Mucosa of gallbladder (tissue), 1 donor: Measurements from ENCODE around the gene IL10RA. TPM values are rescaled to one million over a fixed set of nuclear protein-coding genes. Genes with fewer than 3 reads are reported as not detected.

Experiments
- DNase-seq: peaks from one replicate; pipeline ENCODE4 v3.0.0-alpha.2; 2020; ENCODE audit warnings: low spot score
- total RNA-seq: library from RNA; stranded (reverse); gene quantifications from one replicate; pipeline ENCODE4 v1.2.1, GENCODE V29; 2021
- donor health status: DM: no; HTN: no; CAD: no.

Gene IL10RA
- total RNA-seq, 1 donor from 2014 or later, result 29.3 TPM

DNA sequence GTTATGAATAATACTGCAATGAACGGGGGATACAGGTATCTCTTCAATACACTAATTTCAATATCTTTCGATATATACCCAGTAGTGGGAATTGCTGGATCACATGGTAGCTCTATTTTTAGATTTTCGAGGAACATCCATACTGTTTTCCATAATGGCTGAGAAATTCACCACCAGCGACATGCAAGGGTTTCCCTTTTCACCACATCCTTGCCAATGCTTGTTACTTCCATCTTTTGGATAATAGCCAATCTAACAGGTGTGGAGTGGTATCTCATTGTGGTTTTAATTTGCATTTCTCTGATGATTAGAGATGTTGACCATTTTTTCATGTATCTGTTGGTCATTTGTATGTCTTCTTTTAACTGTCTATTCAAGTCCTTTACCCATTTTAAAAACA is 5.9 kb downstream of the IL10RA start:
- DNase-seq, result no peak

- no peak for DNase-seq
Observed at GRCh38 chr11:117992620-117993019, 6.4 kb downstream of the IL10RA start.

GRCh38 chr11:117993988-117994745 is 8.0 kb downstream of the IL10RA start:
- no peak for DNase-seq

GRCh38 chr11:117995472-117995871 is 9.3 kb downstream of the IL10RA start:
- no peak for DNase-seq

DNA sequence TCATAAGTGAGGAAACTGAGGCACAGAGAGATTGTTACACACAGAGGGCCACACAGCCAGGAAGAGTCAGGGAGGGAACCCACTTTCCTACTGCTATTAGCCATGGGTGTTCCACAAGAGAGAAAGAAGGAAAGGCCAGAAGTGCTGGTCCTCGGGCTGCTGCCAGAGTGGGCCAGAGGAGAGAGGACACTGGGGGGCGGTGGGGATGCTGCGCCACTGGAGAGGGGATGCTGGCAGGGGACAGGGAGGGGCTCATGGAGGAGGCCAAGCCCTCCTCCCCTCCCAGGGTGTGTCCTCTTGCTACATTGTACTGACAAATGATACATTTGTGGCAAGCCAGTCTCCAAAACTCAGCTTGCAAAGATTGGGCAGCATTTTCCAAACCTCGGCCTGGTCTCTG is 9.9 kb downstream of the IL10RA start:
- DNase-seq, result no peak

DNA sequence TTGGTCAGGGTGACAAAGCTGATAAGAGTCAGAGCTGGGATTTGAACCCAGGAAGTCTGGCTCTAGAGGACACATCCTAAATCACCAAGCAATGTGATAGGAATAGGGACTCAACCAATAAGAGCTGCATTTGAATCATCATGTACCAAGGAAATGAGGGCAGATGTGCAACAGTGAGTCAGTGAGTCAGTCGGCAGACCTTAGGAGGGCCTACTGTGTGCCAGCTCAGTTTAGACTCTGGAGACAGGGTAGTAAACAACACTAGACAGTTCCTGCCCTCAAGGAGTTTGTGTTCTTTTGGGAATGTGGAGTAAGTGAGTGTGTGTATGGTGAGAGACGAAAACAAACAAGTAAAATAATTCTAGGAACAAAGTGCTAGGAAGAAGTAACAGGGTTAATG is 11.2 kb downstream of the IL10RA start:
- DNase-seq, result no peak

- no peak for DNase-seq
Observed at GRCh38 chr11:117997823-117998579, 11.8 kb downstream of the IL10RA start.

DNA sequence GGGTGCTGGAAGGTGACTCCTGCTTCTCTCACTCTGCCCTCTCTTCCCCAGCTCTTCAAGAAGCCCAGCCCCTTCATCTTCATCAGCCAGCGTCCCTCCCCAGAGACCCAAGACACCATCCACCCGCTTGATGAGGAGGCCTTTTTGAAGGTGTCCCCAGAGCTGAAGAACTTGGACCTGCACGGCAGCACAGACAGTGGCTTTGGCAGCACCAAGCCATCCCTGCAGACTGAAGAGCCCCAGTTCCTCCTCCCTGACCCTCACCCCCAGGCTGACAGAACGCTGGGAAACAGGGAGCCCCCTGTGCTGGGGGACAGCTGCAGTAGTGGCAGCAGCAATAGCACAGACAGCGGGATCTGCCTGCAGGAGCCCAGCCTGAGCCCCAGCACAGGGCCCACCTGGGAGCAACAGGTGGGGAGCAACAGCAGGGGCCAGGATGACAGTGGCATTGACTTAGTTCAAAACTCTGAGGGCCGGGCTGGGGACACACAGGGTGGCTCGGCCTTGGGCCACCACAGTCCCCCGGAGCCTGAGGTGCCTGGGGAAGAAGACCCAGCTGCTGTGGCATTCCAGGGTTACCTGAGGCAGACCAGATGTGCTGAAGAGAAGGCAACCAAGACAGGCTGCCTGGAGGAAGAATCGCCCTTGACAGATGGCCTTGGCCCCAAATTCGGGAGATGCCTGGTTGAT is 12.6 kb downstream of the IL10RA start:
- DNase-seq, result no peak

DNA sequence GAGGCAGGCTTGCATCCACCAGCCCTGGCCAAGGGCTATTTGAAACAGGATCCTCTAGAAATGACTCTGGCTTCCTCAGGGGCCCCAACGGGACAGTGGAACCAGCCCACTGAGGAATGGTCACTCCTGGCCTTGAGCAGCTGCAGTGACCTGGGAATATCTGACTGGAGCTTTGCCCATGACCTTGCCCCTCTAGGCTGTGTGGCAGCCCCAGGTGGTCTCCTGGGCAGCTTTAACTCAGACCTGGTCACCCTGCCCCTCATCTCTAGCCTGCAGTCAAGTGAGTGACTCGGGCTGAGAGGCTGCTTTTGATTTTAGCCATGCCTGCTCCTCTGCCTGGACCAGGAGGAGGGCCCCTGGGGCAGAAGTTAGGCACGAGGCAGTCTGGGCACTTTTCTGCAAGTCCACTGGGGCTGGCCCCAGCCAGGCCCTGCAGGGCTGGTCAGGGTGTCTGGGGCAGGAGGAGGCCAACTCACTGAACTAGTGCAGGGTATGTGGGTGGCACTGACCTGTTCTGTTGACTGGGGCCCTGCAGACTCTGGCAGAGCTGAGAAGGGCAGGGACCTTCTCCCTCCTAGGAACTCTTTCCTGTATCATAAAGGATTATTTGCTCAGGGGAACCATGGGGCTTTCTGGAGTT is 13.3 kb downstream of the IL10RA start:
- no peak for DNase-seq

DNA sequence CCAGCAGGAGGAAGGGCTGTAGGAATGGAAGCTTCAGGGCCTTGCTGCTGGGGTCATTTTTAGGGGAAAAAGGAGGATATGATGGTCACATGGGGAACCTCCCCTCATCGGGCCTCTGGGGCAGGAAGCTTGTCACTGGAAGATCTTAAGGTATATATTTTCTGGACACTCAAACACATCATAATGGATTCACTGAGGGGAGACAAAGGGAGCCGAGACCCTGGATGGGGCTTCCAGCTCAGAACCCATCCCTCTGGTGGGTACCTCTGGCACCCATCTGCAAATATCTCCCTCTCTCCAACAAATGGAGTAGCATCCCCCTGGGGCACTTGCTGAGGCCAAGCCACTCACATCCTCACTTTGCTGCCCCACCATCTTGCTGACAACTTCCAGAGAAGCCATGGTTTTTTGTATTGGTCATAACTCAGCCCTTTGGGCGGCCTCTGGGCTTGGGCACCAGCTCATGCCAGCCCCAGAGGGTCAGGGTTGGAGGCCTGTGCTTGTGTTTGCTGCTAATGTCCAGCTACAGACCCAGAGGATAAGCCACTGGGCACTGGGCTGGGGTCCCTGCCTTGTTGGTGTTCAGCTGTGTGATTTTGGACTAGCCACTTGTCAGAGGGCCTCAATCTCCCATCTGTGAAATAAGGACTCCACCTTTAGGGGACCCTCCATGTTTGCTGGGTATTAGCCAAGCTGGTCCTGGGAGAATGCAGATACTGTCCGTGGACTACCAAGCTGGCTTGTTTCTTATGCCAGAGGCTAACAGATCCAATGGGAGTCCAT is 14.1 kb downstream of the IL10RA start:
- no peak for DNase-seq

DNA sequence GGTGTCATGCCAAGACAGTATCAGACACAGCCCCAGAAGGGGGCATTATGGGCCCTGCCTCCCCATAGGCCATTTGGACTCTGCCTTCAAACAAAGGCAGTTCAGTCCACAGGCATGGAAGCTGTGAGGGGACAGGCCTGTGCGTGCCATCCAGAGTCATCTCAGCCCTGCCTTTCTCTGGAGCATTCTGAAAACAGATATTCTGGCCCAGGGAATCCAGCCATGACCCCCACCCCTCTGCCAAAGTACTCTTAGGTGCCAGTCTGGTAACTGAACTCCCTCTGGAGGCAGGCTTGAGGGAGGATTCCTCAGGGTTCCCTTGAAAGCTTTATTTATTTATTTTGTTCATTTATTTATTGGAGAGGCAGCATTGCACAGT is 14.6 kb downstream of the IL10RA start:
- no peak for DNase-seq

DNA sequence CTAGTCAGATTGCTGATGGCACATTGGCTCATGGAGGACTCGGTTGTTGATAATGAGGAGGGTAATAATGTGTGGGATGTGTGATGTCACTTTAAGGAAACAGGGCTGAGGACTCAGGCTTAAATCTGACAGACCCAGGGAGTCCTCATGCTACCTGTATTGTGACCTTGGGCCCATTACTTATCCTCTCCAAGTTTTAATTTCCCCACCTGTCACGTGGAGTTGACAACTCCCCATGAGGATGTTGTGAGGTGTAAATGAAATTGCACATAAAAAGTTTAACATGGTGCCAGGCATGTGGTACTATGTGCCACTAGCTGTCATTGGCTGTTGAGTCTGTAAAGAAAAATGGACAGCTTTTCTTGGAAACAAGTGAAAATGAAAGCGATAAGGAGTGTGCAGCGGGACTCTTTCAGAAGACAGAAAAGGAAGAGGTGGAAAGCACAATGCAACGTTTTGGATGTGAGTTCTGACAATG is 15.3 kb downstream of the IL10RA start:
- DNase-seq, result no peak

- DNase-seq, result no peak
Observed at GRCh38 chr11:118002010-118002540, 15.9 kb downstream of the IL10RA start.

- DNase-seq, result peak; percentile 68
Observed at GRCh38 chr11:118002541-118003423, 16.6 kb downstream of the IL10RA start.

GRCh38 chr11:118003456-118003855 is 17.3 kb downstream of the IL10RA start:
- no peak for DNase-seq

GRCh38 chr11:118004543-118005223 is 18.5 kb downstream of the IL10RA start:
- no peak for DNase-seq

DNA sequence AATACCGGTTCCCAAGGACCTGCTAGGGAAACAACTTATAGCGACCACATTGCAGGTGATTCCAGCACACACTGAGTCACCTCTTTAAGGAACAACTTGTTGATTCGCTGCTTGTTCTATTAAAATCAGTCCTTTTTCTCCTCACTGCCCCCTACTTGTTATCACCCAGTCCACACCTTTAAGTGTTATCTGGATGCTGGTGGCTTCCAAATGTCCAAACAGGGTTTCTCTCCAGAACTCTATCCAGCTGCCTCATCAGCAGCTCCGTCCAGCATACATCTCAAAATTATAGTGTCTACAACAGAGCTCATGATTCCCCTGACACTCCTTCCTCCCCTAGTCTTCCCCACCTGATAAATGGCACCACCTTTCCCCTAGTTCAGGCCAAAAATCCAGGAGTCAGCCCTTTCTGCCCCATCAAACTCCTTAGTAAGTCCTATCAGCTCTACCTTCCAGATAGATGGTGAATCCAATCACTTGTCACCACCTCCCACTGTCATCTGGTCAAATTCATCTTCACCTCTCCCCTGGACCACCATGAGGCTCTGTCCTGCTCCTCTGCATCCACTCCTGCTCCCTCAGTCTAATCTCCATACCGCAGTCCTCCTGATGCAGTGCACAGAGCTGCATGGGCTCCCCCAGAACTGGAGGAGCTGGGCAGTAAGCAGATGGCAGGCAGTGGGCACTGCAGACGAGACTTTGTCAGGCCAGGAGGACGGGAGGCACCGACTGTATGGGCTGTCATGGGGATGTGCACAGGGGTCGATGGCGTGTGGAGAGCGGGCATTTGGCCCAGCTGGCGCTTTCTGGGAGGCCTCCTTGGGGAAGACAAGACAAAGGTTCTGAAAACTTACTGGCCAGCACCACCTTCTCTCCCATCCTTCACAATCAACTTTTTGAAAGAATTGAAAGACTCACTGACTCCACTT is 19.3 kb downstream of the IL10RA start:
- no peak for DNase-seq

DNA sequence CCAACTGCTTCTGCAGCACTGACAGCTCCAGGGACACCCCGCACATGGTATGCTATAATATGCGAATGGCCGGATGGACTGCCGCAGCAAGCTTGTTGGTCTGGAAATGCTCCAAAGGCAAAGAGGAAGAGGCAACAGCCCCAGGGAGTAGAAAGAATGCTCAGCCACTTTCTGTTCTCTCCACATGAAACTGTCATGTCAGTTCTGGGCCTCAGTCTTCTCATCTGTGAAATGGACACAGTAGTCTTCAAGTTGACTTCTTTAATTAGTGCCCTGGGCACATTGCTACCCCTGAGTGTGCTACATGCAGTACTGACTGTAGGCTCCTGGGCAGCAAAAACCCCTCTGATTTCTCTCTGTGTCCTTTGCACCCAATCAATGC is 19.9 kb downstream of the IL10RA start:
- no peak for DNase-seq
